Tibial artery (tissue), 4 donors: ENCODE measurements around the gene DUS3L.

Experiments
- DNase-seq, 2 donors: peaks; one replicate each; pipeline ENCODE4 v3.0.0-alpha.2; 2019
- H3K27ac ChIP-seq, 2 donors: fragments of 200-600 bp; sonication (generic) in 1 of 2; 1 replicate in 1 of 2; 2 replicates in 1 of 2; pipeline ENCODE4 v1.5.1; 2018 to 2019; ENCODE audit warnings: mild to moderate bottlenecking in 1 of 2
- H3K27me3 ChIP-seq, 2 donors: fragments of 200-600 bp; sonication (generic) in 1 of 2; one replicate each; pipeline versions ENCODE4 v1.5.1 to v1.6.0; 2016 to 2019
- H3K36me3 ChIP-seq, 3 donors: fragments of 200-600 bp; sonication (generic) in 2 of 3; one replicate each; pipeline ENCODE4 v1.5.1; 2016 to 2019; ENCODE audit warnings: mild to moderate bottlenecking in 2 of 3
- H3K4me1 ChIP-seq, 4 donors: fragments of 200-600 bp; sonication (generic) in 2 of 4; 1 replicate in 3 of 4; 2 replicates in 1 of 4; pipeline ENCODE4 v1.5.1; 2016 to 2019
- H3K4me3 ChIP-seq, 2 donors: fragments of 200-600 bp; sonication (generic) in 1 of 2; 1 replicate in 1 of 2; 2 replicates in 1 of 2; pipeline ENCODE4 v1.5.1; 2018 to 2019; ENCODE audit warnings: mild to moderate bottlenecking in 2 of 2
- H3K9me3 ChIP-seq, 3 donors: fragments of 200-600 bp; sonication (generic) in 1 of 3; one replicate each; pipeline ENCODE4 v1.5.1; 2016 to 2019
- intact Hi-C: fragments of 100-400 bp; cut with DNase I; formaldehyde crosslinking; loops from one replicate; pipeline ENCODE4 v1.15.0; 2023; ENCODE audit warnings: low total_unique reads
- TF ChIP-seq, protein P1 (sequence below), 2 experiments: fragments of 200-600 bp in 1 of 2; fragments of 450-650 bp in 1 of 2; IDR thresholded peaks; one replicate each; pipeline ENCODE4 v1.5.1; 2017 to 2019; ENCODE audit warnings: antibody characterized with exemption in 2 of 2, mild to moderate bottlenecking in 1 of 2, moderate library complexity in 1 of 2

The DUS3L gene

GRCh38 chr19:5743630-5744029 is 47.3 kb downstream of the DUS3L start:
- Histone ChIP-seq H3K27me3 (peaks cover 0 to 25% of the 10 kb centered on the region in 2 donors), H3K36me3 (no peaks in the 10 kb centered on the region), H3K4me1 (no peaks in the 10 kb centered on the region), H3K4me3 (no peak overlapping the region), H3K9me3 (no peaks in the 10 kb centered on the region), H3K27ac (no peak overlapping the region)
- TF ChIP-seq, protein P1, sequence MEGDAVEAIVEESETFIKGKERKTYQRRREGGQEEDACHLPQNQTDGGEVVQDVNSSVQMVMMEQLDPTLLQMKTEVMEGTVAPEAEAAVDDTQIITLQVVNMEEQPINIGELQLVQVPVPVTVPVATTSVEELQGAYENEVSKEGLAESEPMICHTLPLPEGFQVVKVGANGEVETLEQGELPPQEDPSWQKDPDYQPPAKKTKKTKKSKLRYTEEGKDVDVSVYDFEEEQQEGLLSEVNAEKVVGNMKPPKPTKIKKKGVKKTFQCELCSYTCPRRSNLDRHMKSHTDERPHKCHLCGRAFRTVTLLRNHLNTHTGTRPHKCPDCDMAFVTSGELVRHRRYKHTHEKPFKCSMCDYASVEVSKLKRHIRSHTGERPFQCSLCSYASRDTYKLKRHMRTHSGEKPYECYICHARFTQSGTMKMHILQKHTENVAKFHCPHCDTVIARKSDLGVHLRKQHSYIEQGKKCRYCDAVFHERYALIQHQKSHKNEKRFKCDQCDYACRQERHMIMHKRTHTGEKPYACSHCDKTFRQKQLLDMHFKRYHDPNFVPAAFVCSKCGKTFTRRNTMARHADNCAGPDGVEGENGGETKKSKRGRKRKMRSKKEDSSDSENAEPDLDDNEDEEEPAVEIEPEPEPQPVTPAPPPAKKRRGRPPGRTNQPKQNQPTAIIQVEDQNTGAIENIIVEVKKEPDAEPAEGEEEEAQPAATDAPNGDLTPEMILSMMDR (IDR thresholded peaks at IDR 0.05) = no peak
- intact Hi-C loops = no loop called here
- DNase-seq = no peak

DNA sequence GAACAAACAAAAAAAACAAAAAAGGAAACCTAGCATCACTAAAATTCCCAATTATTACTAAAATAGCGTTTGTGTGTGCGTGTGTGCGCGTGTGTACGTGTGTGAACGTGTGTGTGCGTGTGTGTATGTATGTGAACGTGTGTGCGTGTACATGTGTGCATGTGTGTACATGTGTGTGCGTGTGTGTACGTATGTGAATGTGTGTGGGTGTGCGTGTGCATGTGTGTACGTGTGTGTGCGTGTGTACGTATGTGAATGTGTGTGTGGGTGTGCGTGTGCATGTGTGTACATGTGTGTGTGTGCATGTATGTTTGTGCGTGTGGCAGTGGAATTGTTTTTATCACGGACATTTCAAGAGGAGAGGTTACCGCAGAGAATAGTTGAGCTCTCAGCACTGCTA is 48.9 kb downstream of the DUS3L start:
- Histone ChIP-seq H3K9me3 (no peaks in the 10 kb centered on the region), H3K36me3 (no peaks in the 10 kb centered on the region), H3K27ac (no peak overlapping the region), H3K4me3 (no peak overlapping the region), H3K4me1 (no peaks in the 10 kb centered on the region), H3K27me3 (peaks cover 0 to 19% of the 10 kb centered on the region in 2 donors)
- TF ChIP-seq, protein P1 (IDR thresholded peaks at IDR 0.05) = no peak
- DNase-seq = no peak
- intact Hi-C loops = no loop called here

GRCh38 chr19:5738423-5738822 is 52.5 kb downstream of the DUS3L start:
- intact Hi-C loops = no loop called here
- Histone ChIP-seq H3K9me3 (no peaks in the 10 kb centered on the region), H3K36me3 (no peaks in the 10 kb centered on the region), H3K27ac (no peak overlapping the region), H3K4me1 (no peaks in the 10 kb centered on the region), H3K4me3 (no peak overlapping the region), H3K27me3 (peaks cover 0 to 4% of the 10 kb centered on the region in 2 donors)
- DNase-seq = no peak
- TF ChIP-seq, protein P1 (IDR thresholded peaks at IDR 0.05) = no peak
